Neutrophil (primary cell): Measurements from ENCODE around the gene ZBTB20.

Experiments used
- H3K27ac ChIP-seq: fragments of 200-600 bp; sonication (generic); 2 replicates; pipeline ENCODE4 v1.5.1; 2016; ENCODE audit warnings: mild to moderate bottlenecking, moderate library complexity
- H3K27me3 ChIP-seq: fragments of 200-600 bp; sonication (generic); 2 replicates; pipeline ENCODE4 v1.6.0; 2016; ENCODE audit warnings: mild to moderate bottlenecking
- H3K36me3 ChIP-seq: fragments of 200-600 bp; sonication (generic); 2 replicates; pipeline ENCODE4 v1.5.1; 2017
- H3K4me1 ChIP-seq, 2 experiments: fragments of 200-600 bp in 1 of 2; sonication (generic) in 1 of 2; 1 replicate in 1 of 2; 2 replicates in 1 of 2; pipeline versions ENCODE4 v1.5.1 to v1.6.1; 2013 to 2016; ENCODE audit warnings: low read depth in 1 of 2, low read length in 1 of 2, mild to moderate bottlenecking in 1 of 2, moderate library complexity in 1 of 2; ENCODE audit not compliant: control insufficient read depth in 1 of 2, insufficient read depth in 1 of 2
- H3K4me3 ChIP-seq, 2 experiments: fragments of 200-600 bp in 1 of 2; sonication (generic) in 1 of 2; 1 replicate in 1 of 2; 2 replicates in 1 of 2; pipeline ENCODE4 v1.5.1; 2013 to 2016; ENCODE audit warnings: low read depth in 1 of 2, low read length in 1 of 2, mild to moderate bottlenecking in 1 of 2, moderate library complexity in 1 of 2
- H3K9me3 ChIP-seq: fragments of 200-600 bp; sonication (generic); 2 replicates; pipeline ENCODE4 v1.5.1; 2016
- TF ChIP-seq, protein P1 (sequence below): fragments of 200-600 bp; sonication (generic); IDR thresholded peaks from 2 replicates; pipeline ENCODE4 v1.5.1; 2016; ENCODE audit warnings: antibody characterized with exemption

ZBTB20 gene

DNA sequence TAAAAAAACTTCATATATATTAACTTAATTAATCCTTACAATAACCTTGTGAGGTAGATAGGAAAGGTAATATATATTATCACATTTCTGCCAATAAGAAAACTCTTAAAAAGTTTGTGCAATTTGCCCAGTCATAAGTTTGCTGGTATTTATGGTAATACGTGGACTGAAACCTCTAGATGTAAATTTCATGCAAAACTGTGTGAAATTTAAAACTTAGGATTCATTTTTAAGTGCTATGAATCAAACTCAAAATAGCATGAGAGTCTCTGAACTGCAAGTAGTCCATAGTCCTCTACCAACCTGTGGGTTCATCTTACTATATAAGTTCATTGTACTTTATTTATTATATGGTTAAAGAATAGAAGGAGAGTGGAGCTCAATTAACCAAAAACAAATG is 56.4 kb downstream of the ZBTB20 start:
- H3K4me3 ChIP-seq, result no peak overlapping the region
- H3K4me1 ChIP-seq, result peaks cover 0 to 5% of the 10 kb centered on the region in 2 experiments
- H3K27me3 ChIP-seq, result no peaks in the 10 kb centered on the region
- no peak overlapping the region for H3K27ac ChIP-seq
- H3K36me3 ChIP-seq, result no peaks in the 10 kb centered on the region
- no peaks in the 10 kb centered on the region for H3K9me3 ChIP-seq
- TF ChIP-seq, protein P1, sequence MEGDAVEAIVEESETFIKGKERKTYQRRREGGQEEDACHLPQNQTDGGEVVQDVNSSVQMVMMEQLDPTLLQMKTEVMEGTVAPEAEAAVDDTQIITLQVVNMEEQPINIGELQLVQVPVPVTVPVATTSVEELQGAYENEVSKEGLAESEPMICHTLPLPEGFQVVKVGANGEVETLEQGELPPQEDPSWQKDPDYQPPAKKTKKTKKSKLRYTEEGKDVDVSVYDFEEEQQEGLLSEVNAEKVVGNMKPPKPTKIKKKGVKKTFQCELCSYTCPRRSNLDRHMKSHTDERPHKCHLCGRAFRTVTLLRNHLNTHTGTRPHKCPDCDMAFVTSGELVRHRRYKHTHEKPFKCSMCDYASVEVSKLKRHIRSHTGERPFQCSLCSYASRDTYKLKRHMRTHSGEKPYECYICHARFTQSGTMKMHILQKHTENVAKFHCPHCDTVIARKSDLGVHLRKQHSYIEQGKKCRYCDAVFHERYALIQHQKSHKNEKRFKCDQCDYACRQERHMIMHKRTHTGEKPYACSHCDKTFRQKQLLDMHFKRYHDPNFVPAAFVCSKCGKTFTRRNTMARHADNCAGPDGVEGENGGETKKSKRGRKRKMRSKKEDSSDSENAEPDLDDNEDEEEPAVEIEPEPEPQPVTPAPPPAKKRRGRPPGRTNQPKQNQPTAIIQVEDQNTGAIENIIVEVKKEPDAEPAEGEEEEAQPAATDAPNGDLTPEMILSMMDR, result no peak

DNA sequence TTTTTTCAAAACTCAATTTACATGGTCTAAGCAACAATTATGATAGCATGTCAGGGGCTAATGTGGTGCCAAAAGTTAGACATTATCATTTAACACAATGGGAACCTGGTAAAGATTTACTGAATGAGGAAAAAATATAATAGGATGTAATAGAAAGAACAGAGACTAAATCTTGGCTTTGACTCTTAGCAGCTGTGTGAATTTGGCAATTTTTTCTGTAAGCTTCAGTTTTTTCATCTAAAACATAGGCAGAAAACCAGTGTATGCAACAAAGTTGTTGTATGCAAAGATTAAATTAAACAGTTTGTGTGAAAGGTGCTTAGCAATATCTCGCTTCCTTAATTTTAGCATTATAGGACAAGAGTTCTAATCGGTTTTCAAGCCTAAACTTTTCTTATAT is 57.6 kb downstream of the ZBTB20 start:
- Histone ChIP-seq H3K27me3 (no peaks in the 10 kb centered on the region), H3K27ac (no peak overlapping the region), H3K36me3 (no peaks in the 10 kb centered on the region), H3K9me3 (no peaks in the 10 kb centered on the region), H3K4me1 (peaks cover 0 to 5% of the 10 kb centered on the region in 2 experiments), H3K4me3 (no peak overlapping the region)
- TF ChIP-seq, protein P1, result no peak

DNA sequence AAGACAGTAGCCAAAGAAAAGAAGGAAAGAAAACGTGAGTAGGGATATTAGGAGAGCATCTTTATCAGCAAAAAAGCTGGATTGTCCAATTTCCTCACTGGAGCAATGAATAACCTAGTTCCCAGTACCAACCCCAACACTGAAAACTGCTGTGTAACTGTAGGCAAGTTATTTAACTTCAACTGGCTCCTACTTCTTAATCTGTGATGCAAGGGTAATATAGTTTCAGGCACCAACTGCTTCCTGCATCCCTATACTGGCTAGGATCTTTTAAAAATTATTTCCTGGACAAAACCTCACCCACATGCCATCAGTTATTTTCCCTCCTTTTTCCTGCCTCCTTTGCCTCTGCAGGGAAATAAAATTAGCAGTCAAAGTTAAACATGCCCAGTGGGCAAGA is 59.6 kb downstream of the ZBTB20 start:
- Histone ChIP-seq H3K36me3 (no peaks in the 10 kb centered on the region), H3K9me3 (no peaks in the 10 kb centered on the region), H3K4me3 (no peak overlapping the region), H3K27ac (no peak overlapping the region), H3K4me1 (peaks cover 0 to 4% of the 10 kb centered on the region in 2 experiments), H3K27me3 (no peaks in the 10 kb centered on the region)
- TF ChIP-seq, protein P1, result no peak

DNA sequence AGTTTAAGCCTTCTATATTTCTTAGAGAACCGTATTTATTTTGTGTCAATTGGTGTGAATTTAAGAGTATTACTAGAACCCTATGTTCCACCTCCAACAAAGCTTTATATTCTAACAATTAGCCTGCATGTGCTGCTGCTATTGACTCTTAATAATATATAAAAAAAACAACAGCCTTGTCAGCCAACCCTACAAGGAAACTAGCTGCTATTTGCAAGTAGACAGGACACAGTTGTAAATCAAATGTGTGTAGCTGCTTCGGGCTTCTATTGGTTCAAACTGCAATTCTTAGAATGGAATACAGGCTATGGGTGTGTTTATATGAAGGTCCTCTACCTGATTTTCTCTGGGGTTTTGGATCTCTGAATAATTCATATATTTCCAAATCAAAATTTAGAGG is 60.7 kb downstream of the ZBTB20 start:
- no peak overlapping the region for H3K4me3 ChIP-seq
- TF ChIP-seq, protein P1, result no peak
- H3K9me3 ChIP-seq, result no peaks in the 10 kb centered on the region
- H3K27ac ChIP-seq, result no peak overlapping the region
- no peaks in the 10 kb centered on the region for H3K4me1 ChIP-seq
- H3K27me3 ChIP-seq, result no peaks in the 10 kb centered on the region
- no peaks in the 10 kb centered on the region for H3K36me3 ChIP-seq

DNA sequence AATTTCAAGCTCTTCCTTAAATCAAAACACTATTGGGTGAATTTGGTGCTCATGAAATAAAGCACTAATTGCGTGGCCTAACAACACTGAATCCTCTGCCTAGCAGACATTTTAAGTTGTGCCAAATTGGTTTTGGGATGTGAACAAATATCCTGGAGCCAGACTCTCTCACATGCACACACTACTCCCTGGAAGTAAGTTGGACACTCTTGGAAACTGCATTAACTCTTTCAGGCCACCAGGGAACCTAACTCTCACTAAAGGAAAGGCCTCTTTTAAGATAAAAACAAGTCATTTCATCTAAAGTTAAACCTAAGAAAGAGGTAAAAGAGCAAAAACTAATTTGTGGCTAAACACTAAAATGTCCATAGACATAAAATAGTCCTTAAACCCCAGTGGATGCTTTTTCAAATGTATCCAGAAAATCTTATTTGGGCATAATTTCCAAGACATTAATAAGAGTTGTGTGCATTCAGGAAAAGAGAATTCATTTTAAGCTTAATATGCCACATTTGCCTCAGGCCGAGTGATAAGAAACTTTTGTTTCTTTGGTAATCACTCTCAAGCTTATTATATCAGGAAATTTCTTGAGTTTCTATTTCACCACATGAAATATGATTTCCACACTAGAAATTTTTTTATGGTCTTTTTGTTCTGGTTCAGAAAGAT is 61.8 kb downstream of the ZBTB20 start:
- no peak overlapping the region for H3K4me3 ChIP-seq
- no peaks in the 10 kb centered on the region for H3K9me3 ChIP-seq
- no peak overlapping the region for H3K27ac ChIP-seq
- TF ChIP-seq, protein P1, result no peak
- no peaks in the 10 kb centered on the region for H3K4me1 ChIP-seq
- no peaks in the 10 kb centered on the region for H3K36me3 ChIP-seq
- H3K27me3 ChIP-seq, result no peaks in the 10 kb centered on the region
